T-helper 22 cell (primary cell): ENCODE data around the gene SLC44A3.

Experiments used
- DNase-seq: peaks from one replicate; pipeline ENCODE4 v3.0.0-alpha.2; 2020; ENCODE audit warnings: low read depth

Gene SLC44A3

DNA sequence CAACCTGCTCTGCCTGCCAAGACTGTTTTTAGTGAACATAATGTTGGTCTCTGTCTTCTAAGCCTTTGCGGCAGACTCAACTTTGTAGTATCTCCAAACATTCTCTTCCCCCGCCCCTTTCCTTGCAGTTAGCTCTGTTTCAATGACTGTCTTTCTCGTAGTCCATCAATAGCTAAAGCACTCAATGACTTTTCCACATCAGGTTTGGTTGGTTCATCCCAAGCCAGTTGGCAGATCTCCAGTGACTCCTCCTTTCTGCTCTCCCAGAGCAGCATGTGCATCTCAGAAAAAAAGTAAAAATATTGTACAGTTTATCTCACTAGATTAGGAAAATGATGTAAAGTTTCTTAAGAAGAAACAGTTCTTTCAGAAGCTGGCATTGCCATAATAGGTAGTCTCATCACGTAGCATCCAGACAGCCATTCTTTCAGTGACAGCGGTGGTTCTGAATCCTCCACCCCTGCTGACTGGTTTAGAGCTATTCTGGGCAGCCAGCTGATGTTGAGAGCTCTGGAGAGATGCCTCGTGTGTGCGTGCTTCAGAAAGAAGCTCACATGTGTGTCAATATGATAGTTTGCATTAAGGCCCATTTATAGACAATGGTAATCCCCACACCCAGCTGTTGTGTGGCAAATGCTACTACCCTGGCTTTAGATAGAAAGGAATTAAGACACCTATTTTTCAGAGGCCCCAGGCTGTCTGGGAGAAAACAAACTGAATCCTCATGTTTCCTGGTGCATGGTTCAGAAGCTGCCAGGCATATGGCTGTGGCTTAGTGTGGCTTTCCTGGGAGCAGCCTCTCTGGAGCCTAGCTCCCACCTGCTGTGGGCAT, 53.6 kb downstream of the SLC44A3 start:
- no peak for DNase-seq

GRCh38 chr1:94874423-94874822, 54.3 kb downstream of the SLC44A3 start:
- no peak for DNase-seq

DNA sequence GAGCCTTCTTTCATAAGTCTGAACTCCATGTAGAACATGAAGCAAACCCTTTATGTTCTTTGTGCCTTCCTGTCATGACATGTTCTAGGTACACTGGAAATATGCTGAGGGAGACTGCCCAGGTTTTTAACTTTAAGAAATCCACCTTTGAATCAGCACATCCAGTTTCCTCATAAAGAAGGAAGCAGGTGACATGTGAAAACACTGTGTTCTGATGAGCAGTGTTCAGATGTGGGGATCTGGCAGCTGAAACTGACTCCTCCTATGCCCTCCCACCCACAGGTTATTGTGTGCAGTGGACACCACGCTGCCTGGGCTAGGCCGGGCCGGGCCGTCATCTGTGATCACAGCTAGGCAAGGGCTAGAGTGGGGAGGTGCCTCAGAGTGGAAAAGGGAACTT, 55.6 kb downstream of the SLC44A3 start:
- no peak for DNase-seq

- DNase-seq, result no peak
Observed at GRCh38 chr1:94876362-94876761, 56.2 kb downstream of the SLC44A3 start.

DNA sequence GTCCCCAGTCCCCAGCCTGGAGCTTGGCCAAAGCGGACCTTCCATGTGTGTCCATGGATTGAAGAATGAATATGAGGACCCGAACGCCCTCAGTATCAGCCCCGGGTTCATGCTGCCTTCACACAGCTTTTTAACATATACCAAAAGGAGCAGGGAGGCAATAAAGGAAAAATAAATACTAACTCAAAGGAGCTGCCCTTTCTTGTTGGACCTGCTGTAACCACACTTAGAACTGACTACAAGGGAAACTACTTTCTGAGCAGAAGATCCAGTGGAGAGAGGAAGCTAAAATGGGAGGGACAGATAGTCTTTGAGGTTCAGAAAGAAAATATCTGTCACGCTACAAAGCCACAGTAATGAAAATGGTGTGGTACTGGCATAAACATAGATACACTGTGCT, 58.2 kb downstream of the SLC44A3 start:
- DNase-seq, result no peak

GRCh38 chr1:94883691-94884090, 63.5 kb downstream of the SLC44A3 start:
- no peak for DNase-seq

DNA sequence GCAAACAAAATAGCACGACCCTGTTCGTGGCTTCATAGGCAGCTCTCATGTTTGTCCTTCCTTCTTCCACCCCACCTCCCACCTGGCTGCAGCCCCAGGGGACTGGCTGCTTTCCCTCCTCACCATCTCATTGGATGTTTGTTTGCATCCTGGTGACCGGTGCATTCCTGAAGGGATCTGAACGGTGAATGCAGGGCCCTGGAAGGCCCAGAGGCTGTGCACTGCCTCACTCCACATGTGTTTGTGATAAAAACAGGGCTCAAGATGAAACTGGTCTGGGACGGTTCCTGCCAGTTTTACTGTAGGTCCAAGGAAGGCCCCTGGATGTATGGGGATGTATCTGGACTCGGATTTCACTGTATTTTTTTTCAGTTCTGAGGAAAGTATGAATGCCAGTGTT, 63.9 kb downstream of the SLC44A3 start:
- DNase-seq, result no peak

DNA sequence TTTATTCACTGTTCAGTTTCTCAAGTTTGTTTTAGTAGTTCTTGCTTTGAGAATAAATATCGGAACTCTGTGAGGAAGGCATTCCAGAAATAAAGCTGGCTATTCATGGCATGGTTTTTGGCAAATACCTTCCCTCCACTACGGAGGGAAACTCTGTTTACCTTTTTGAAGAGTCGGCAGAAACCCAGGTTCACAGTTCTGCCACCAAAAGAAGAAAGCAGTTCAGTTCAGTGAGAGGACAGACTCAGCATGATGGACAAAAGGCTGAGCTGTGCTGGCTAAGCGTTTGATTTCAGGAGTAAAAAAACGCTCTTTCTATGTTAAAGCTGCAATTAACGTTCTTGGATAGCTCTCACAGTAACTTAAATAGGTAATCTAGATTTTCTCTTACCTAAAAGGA, 64.3 kb downstream of the SLC44A3 start:
- no peak for DNase-seq

GRCh38 chr1:94886361-94886760, 66.2 kb downstream of the SLC44A3 start:
- DNase-seq, result no peak

DNA sequence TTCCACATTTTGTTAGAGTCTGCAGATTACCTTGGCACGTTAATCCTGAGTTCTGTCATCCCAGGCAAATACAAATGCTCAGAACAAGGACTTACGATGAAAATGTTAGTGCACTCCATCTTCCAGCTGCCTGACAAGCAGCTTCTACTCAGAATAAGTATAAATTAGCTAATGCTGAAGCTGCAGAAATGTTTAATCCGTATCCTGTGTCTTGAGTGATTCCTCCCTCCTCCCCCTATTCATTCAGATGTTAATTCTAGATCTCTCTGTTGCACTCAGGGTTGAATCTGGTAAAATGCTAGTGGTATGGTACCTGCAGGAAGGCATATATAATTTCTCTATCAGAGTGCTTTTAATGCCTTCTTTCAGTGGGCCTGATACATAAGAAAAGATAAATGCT, 66.9 kb downstream of the SLC44A3 start:
- no peak for DNase-seq

DNA sequence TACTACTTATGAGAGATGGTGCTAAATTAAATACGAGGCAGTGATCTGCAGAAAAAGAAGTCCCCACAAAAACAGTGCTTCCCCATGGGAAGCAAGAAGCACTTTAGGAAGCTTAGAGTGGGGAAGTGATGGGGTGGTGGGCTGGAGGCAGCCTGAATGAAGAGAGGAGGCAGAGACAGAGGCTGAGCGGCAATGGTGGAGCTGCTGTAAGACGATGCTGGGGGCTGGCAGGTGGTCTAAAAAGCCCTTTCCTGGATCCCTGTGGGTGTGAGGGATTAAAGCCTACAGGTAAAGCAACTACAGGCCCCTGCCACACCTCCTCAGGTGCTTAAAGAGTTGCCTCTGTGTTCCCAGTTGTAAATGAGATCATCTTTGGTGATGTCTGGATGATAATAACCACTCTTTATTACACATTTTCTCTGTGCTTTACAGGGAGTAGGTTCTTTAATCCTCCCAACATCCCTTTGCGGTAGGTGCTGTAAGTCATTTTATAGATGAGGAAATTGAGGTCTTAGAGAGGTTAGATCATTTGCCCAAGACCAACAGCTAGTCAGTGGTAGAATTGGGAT, 67.5 kb downstream of the SLC44A3 start:
- no peak for DNase-seq

DNA sequence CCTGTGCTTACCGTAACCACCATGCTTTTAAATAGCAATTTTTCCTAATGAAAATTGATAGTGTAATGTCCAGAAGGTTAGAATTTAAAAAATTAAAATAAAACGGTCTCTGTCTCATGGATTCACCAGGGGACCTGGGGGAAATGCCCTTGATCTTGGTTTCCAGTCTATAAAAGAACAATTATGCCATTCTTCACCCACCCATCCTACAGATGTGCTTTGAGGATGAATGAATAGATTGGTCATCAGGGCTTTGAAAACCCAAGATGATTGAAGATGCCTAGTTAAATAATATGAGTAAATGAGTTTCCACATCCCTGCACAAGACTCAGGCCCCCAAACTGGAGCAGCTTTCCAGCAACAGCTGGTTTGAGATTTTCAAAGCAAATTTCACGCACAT, 68.0 kb downstream of the SLC44A3 start:
- no peak for DNase-seq

DNA sequence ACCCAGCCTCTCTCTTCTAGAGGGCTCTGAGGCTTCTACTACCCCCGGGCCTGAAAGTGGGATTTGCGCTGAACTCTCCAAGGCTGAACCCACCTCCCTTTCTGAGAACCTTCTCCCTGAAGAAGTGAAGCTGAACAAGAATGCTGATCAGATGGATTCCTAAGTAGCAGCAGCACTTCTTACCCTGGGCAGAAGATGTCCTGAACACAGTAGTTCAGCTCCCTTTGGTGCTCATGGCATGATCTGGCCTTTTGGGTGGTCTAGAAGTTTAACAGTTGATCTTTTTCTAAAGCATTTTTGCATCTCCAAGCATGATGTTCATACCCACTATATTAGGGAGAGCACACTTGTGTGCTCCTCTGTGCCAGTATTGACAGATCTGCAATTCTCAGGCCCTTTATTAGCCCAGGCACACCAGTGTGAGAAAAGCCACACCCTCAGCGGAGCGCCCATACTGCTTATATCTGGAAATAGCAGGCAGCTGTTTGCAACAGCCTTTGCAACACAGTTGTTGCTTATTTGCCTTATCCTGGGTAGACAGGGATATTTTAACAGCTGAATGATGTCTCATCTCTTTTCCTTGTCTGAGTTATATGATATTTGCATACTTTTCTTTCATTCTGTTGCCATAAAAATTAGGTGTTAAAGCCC, 72.6 kb downstream of the SLC44A3 start:
- DNase-seq, result no peak

- DNase-seq, result no peak
Observed at GRCh38 chr1:94894630-94895029, 74.5 kb downstream of the SLC44A3 start.

DNA sequence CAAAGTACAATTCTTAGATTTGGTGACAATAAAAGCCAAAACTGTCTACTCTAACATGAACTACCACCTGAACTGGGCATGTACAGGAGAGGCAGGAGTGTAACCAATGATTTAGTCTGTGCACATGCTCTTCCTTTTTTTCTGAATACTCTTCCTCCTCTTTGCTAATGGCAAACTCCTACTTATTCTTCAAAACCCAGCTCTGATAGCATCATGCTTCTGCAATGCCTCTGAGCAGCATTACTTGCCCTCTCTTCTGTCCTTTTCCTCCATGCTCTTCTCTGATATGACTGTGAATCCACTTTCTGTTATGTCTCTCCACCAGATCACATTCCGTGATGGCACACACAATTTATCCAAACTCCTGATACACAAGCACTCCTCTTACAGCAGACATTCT, 75.4 kb downstream of the SLC44A3 start:
- DNase-seq, result no peak

GRCh38 chr1:94898491-94899385, 78.6 kb downstream of the SLC44A3 start:
- no peak for DNase-seq

GRCh38 chr1:94899756-94900155, 79.6 kb downstream of the SLC44A3 start:
- no peak for DNase-seq

- no peak for DNase-seq
Observed at GRCh38 chr1:94901841-94902240, 81.7 kb downstream of the SLC44A3 start.

DNA sequence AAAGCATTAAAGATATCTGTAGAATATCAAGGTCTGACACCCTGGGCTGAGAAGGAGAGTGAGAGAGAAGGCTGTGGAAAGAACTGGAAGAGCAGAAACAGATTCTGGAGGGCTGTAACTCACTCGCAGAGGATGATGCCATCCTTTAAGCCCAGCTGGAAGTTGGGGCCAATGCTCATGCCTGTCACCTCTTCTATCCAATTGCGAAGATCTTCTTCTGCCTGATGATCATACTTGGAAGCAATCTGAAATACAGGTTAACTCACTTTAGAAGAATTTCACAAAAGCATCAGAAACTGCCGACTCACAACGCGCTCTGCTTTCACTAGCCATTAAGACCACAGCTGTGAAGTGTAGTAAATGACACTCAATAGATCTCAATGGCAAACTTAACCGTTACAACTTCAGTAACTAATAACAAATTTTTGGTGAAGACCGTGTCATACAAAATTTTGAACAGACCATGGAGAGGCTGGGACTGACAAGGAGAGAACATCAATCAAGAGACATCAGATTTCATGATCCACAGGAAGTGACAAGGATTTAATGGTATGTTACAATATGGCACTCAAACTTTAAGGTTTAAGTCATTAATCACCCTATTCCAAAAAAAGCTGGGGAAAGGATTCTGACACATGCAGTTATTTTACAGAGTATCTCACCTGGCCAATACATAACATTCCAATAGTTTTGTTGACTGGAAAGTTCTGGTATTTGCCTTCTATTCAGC, 83.3 kb downstream of the SLC44A3 start:
- DNase-seq, result no peak

GRCh38 chr1:94905207-94905606, 85.0 kb downstream of the SLC44A3 start:
- no peak for DNase-seq

GRCh38 chr1:94906382-94906781, 86.2 kb downstream of the SLC44A3 start:
- DNase-seq, result no peak

GRCh38 chr1:94907136-94907535, 87.0 kb downstream of the SLC44A3 start:
- DNase-seq, result no peak
